HEK293 (cell line): ENCODE measurements around the gene PRKCQ.

Experiments used
- CTCF ChIA-PET: fragments of 350-600 bp; formaldehyde crosslinking; extraction: SDS; loops from one replicate; lab custom pipeline; 2021; ENCODE audit warnings: antibody characterized with exemption; lab: Yijun Ruan, JAX
- POLR2A ChIA-PET: fragments of 300-600 bp; formaldehyde crosslinking; extraction: SDS; loops from one replicate; lab custom pipeline; 2020; ENCODE audit warnings: antibody characterized with exemption, inconsistent platforms; lab: Yijun Ruan, JAX
- H3K27ac ChIP-seq: fragments of 200-500 bp; sonication (Bioruptor generic); 2 replicates; pipeline ENCODE4 v1.5.1; 2014; ENCODE audit warnings: low read depth, low read length, control low read depth, inconsistent platforms; ENCODE audit errors: extremely low read depth
- H3K36me3 ChIP-seq, 2 experiments: fragments of 200-500 bp in 1 of 2; sonication (Bioruptor generic) in 1 of 2; 1 replicate in 1 of 2; 2 replicates in 1 of 2; pipeline ENCODE4 v1.5.1; 2014 to 2017; ENCODE audit warnings: inconsistent platforms in 2 of 2, low read length in 2 of 2; ENCODE audit not compliant: control insufficient read depth in 2 of 2, insufficient read depth in 1 of 2
- H3K4me1 ChIP-seq: fragments of 200-500 bp; sonication (Bioruptor generic); 2 replicates; pipeline ENCODE4 v1.5.1; 2014; ENCODE audit warnings: mild to moderate bottlenecking, low read length, inconsistent platforms; ENCODE audit not compliant: control insufficient read depth, insufficient read depth
- H3K4me3 ChIP-seq: 2 replicates; pipeline ENCODE4 v1.5.1; 2011; ENCODE audit warnings: low read depth, mild to moderate bottlenecking, control low read depth, low read length, moderate library complexity
- H3K9me3 ChIP-seq: fragments of 200-500 bp; sonication (Bioruptor generic); 2 replicates; pipeline ENCODE4 v1.5.1; 2014; ENCODE audit warnings: low read depth, low read length, inconsistent platforms; ENCODE audit not compliant: control insufficient read depth, insufficient read depth
- EGR2 ChIP-seq: fragments of 450-650 bp; formaldehyde crosslinking; IDR thresholded peaks from 2 replicates; pipeline ENCODE4 v1.5.1; 2016; ENCODE audit warnings: low read depth, missing biosample characterization, missing genetic modification characterization
- KLF1 ChIP-seq: fragments of 450-650 bp; formaldehyde crosslinking; IDR thresholded peaks from 2 replicates; pipeline ENCODE4 v1.5.1; 2016; ENCODE audit warnings: missing biosample characterization, missing genetic modification characterization
- KLF17 ChIP-seq: fragments of 450-650 bp; formaldehyde crosslinking; IDR thresholded peaks from 2 replicates; pipeline ENCODE4 v1.5.1; 2016; ENCODE audit warnings: missing biosample characterization, missing genetic modification characterization
- KLF7 ChIP-seq: fragments of 450-650 bp; formaldehyde crosslinking; IDR thresholded peaks from 2 replicates; pipeline ENCODE4 v1.5.1; 2016; ENCODE audit warnings: missing biosample characterization, missing genetic modification characterization, borderline replicate concordance
- MYNN ChIP-seq: fragments of 450-650 bp; formaldehyde crosslinking; IDR thresholded peaks from 2 replicates; pipeline ENCODE4 v1.5.1; 2016; ENCODE audit warnings: missing biosample characterization, missing genetic modification characterization, borderline replicate concordance
- SP3 ChIP-seq: fragments of 450-650 bp; formaldehyde crosslinking; IDR thresholded peaks from 2 replicates; pipeline ENCODE4 v1.5.1; 2016; ENCODE audit warnings: missing biosample characterization, missing genetic modification characterization
- ZFP37 ChIP-seq: fragments of 450-650 bp; formaldehyde crosslinking; IDR thresholded peaks from 2 replicates; pipeline ENCODE4 v1.5.1; 2016; ENCODE audit warnings: missing biosample characterization, missing genetic modification characterization
- ZFP69B ChIP-seq: fragments of 450-650 bp; formaldehyde crosslinking; IDR thresholded peaks from 2 replicates; pipeline ENCODE4 v1.5.1; 2016; ENCODE audit warnings: missing biosample characterization, missing genetic modification characterization
- ZNF10 ChIP-seq: fragments of 450-650 bp; formaldehyde crosslinking; IDR thresholded peaks from 2 replicates; pipeline ENCODE4 v1.5.1; 2017; ENCODE audit warnings: missing biosample characterization, missing genetic modification characterization
- ZNF114 ChIP-seq: fragments of 450-650 bp; formaldehyde crosslinking; IDR thresholded peaks from 2 replicates; pipeline ENCODE4 v1.5.0; 2017; ENCODE audit warnings: missing biosample characterization, missing genetic modification characterization
- ZNF155 ChIP-seq: fragments of 450-650 bp; formaldehyde crosslinking; IDR thresholded peaks from 2 replicates; pipeline ENCODE4 v1.5.1; 2016; ENCODE audit warnings: missing biosample characterization, missing genetic modification characterization
- ZNF2 ChIP-seq: fragments of 450-650 bp; formaldehyde crosslinking; IDR thresholded peaks from 2 replicates; pipeline ENCODE4 v1.5.1; 2016; ENCODE audit warnings: missing biosample characterization, missing genetic modification characterization
- ZNF266 ChIP-seq: fragments of 450-650 bp; formaldehyde crosslinking; IDR thresholded peaks from 2 replicates; pipeline ENCODE4 v1.5.1; 2016; ENCODE audit warnings: missing biosample characterization, missing genetic modification characterization, low read depth
- ZNF280D ChIP-seq: fragments of 450-650 bp; formaldehyde crosslinking; IDR thresholded peaks from 2 replicates; pipeline ENCODE4 v1.5.1; 2016; ENCODE audit warnings: missing biosample characterization, missing genetic modification characterization
- ZNF416 ChIP-seq: fragments of 450-650 bp; formaldehyde crosslinking; IDR thresholded peaks from 2 replicates; pipeline ENCODE4 v1.5.1; 2016; ENCODE audit warnings: missing biosample characterization, missing genetic modification characterization
- ZNF433 ChIP-seq: fragments of 450-650 bp; formaldehyde crosslinking; IDR thresholded peaks from 2 replicates; pipeline ENCODE4 v1.5.1; 2016; ENCODE audit warnings: missing biosample characterization, missing genetic modification characterization, low read depth
- ZNF449 ChIP-seq: fragments of 450-650 bp; formaldehyde crosslinking; IDR thresholded peaks from 2 replicates; pipeline ENCODE4 v1.5.1; 2017; ENCODE audit warnings: missing biosample characterization, mild to moderate bottlenecking, missing genetic modification characterization, moderate library complexity
- ZNF48 ChIP-seq: fragments of 450-650 bp; formaldehyde crosslinking; IDR thresholded peaks from 2 replicates; pipeline ENCODE4 v1.5.1; 2016; ENCODE audit warnings: missing biosample characterization, missing genetic modification characterization
- ZNF530 ChIP-seq: fragments of 450-650 bp; formaldehyde crosslinking; IDR thresholded peaks from 2 replicates; pipeline ENCODE4 v1.5.1; 2016; ENCODE audit warnings: low read depth, missing biosample characterization, missing genetic modification characterization
- ZNF555 ChIP-seq: fragments of 450-650 bp; formaldehyde crosslinking; conservative IDR thresholded peaks from 2 replicates; pipeline ENCODE4 v1.5.1; 2017; ENCODE audit warnings: missing biosample characterization, mild to moderate bottlenecking, missing genetic modification characterization, inconsistent platforms
- ZNF610 ChIP-seq: fragments of 450-650 bp; formaldehyde crosslinking; IDR thresholded peaks from 2 replicates; pipeline ENCODE4 v1.5.1; 2016; ENCODE audit warnings: missing biosample characterization, missing genetic modification characterization, borderline replicate concordance
- ZNF623 ChIP-seq: fragments of 450-650 bp; formaldehyde crosslinking; IDR thresholded peaks from 2 replicates; pipeline ENCODE4 v1.5.1; 2016; ENCODE audit warnings: missing biosample characterization, missing genetic modification characterization
- ZNF660 ChIP-seq: fragments of 450-650 bp; IDR thresholded peaks from 2 replicates; pipeline ENCODE4 v1.5.1; 2018; ENCODE audit warnings: missing biosample characterization, mild to moderate bottlenecking, missing genetic modification characterization
- ZNF664 ChIP-seq: fragments of 450-650 bp; formaldehyde crosslinking; IDR thresholded peaks from 2 replicates; pipeline ENCODE4 v1.5.1; 2016; ENCODE audit warnings: missing biosample characterization, missing genetic modification characterization
- ZSCAN4 ChIP-seq: fragments of 450-650 bp; formaldehyde crosslinking; IDR thresholded peaks from 2 replicates; pipeline ENCODE4 v1.5.1; 2017; ENCODE audit warnings: missing biosample characterization, missing genetic modification characterization
- ZXDB ChIP-seq: fragments of 450-650 bp; formaldehyde crosslinking; IDR thresholded peaks from 2 replicates; pipeline ENCODE4 v1.5.1; 2016; ENCODE audit warnings: missing biosample characterization, missing genetic modification characterization
- TF ChIP-seq, protein P1 (sequence below): fragments of 450-650 bp; formaldehyde crosslinking; IDR thresholded peaks from 2 replicates; pipeline ENCODE4 v1.5.1; 2016; ENCODE audit warnings: missing biosample characterization, missing genetic modification characterization

PRKCQ gene

GRCh38 chr10:6592080-6592479, 12.0 kb upstream of the PRKCQ start (continued):
- TF ChIP-seq ZNF10 (tag by site-specific recombination) = no peak
- TF ChIP-seq ZSCAN4 = no peak
- TF ChIP-seq ZNF266 = no peak
- no peak for TF ChIP-seq ZNF449
- no peak for TF ChIP-seq ZNF610 (tag by site-specific recombination)
- no peak for TF ChIP-seq KLF7 (tag by site-specific recombination)
- TF ChIP-seq KLF17 (tag by site-specific recombination) = no peak
- TF ChIP-seq, protein P1, sequence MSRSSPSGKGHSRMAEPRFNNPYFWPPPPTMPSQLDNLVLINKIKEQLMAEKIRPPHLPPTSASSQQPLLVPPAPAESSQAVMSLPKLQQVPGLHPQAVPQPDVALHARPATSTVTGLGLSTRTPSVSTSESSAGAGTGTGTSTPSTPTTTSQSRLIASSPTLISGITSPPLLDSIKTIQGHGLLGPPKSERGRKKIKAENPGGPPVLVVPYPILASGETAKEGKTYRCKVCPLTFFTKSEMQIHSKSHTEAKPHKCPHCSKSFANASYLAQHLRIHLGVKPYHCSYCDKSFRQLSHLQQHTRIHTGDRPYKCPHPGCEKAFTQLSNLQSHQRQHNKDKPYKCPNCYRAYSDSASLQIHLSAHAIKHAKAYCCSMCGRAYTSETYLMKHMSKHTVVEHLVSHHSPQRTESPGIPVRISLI (tag by site-specific recombination) = no peak

DNA sequence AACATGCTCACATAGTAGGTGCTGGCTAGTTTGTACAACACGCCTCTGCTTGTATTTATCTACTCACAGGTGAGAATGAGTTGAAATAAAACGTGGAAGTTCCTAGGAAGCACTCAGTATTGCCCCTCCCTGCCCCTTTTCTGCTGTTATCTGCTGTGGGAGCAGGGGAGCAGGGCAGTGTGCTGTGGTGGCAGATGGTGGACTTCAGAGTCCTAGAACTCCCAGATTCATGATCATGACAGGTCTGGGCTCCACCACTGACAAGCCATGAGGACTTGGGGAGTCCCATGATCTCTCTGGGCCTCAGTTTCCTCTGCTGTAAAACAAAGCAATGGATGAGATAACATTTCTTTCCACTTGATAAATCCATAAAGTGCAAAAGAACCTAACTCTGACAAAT, 11.6 kb upstream of the PRKCQ start:
- CTCF ChIA-PET = interaction anchor here (0.6 kb wide), 2 partner anchors 293 to 389 kb away, joined by 3 to 4 read pairs; partner anchors contain the start of gene PFKFB3
- peaks cover 8% of the 10 kb centered on the region; the same call in 1 of the 2 replicates for H3K4me1 ChIP-seq
- no peaks in the 10 kb centered on the region for H3K36me3 ChIP-seq
- TF ChIP-seq ZXDB (tag by site-specific recombination) (no peak), ZNF416 (no peak), ZNF114 (tag by site-specific recombination) (no peak), ZNF623 (tag by site-specific recombination) (no peak), ZNF280D (tag by site-specific recombination) (no peak), ZNF48 (no peak), ZFP69B (tag by site-specific recombination) (no peak), ZNF664 (tag by site-specific recombination) (no peak), ZNF530 (tag by site-specific recombination) (no peak), MYNN (no peak), ZFP37 (tag by site-specific recombination) (no peak), EGR2 (tag by site-specific recombination) (no peak), ZNF555 (tag by site-specific recombination) (no peak), SP3 (tag by site-specific recombination) (no peak), ZNF155 (tag by site-specific recombination) (no peak), ZNF433 (tag by site-specific recombination) (no peak), ZNF2 (tag by site-specific recombination) (no peak), ZNF660 (tag by site-specific recombination) (no peak), KLF1 (tag by site-specific recombination) (no peak)
- no peak overlapping the region for H3K4me3 ChIP-seq
- H3K9me3 ChIP-seq = no peaks in the 10 kb centered on the region
- POLR2A ChIA-PET = no interaction called here
- H3K27ac ChIP-seq = no peak overlapping the region
